ENCODE results near the gene IER2. TPM values are rescaled to one million over a fixed set of nuclear protein-coding genes. Genes with fewer than 3 reads are reported as not detected.
A peak's percentile ranks its signal among the peaks of the same experiment; 100 is the strongest.

The IER2 gene
- total and polyA plus RNA-seq, 2 of the 8 experiments (the other 6 are each of a cell fraction or from before 2014, with no cell fraction given), result 84.5 to 138 TPM

GRCh38 chr19:13151605-13152355 lies 1.6 kb downstream of the IER2 start (continued):
- TF ChIP-seq CHD7 (IDR thresholded peaks at IDR 0.05; ENCODE audit: insufficient replicate concordance, low read length), result no peak
- no peak; the same call in 1 of the 2 replicates for TF ChIP-seq CHD1 (IDR thresholded peaks at IDR 0.05; ENCODE audit: low read depth, low read length)
- TF ChIP-seq TBP (IDR thresholded peaks at IDR 0.05; ENCODE audit: low read depth, low read length), result peak; percentile 84
- no peak for TF ChIP-seq SIX5 (IDR thresholded peaks at IDR 0.05; ENCODE audit: low read depth, low read length)
- TF ChIP-seq JUND (IDR thresholded peaks at IDR 0.05; ENCODE audit: low read length), result no peak
- no peak for TF ChIP-seq TCF12 (IDR thresholded peaks at IDR 0.05; ENCODE audit: low read depth, low read length)
- TF ChIP-seq SP1 (IDR thresholded peaks at IDR 0.05; ENCODE audit: low read depth, low read length), result no peak
- no peak for TF ChIP-seq JUN (IDR thresholded peaks at IDR 0.05; ENCODE audit: low read depth, low read length)
- no peak for TF ChIP-seq KDM1A (IDR thresholded peaks at IDR 0.05; ENCODE audit: borderline replicate concordance, low read length)
- no peak for TF ChIP-seq SUZ12 (IDR thresholded peaks at IDR 0.05; ENCODE audit: low read length)
- no peak for TF ChIP-seq NRF1 (IDR thresholded peaks at IDR 0.05; ENCODE audit: low read depth, low read length)
- no peak for TF ChIP-seq SP2 (IDR thresholded peaks at IDR 0.05; ENCODE audit: low read length)

Data from H1 (cell line).